Keratinocyte (primary cell): ENCODE data around the gene PEMT. TPM values are rescaled to one million over a fixed set of nuclear protein-coding genes. Genes with fewer than 3 reads are reported as not detected.

Experiments used
- DNase-seq: peaks from one replicate; pipeline ENCODE4 v3.0.0-alpha.2; 2011; ENCODE audit warnings: low read depth, missing footprints, low spot score
- FAIRE-seq: peaks from 2 replicates; lab custom pipeline; 2011; peaks lifted over from hg19 to GRCh38; lab: Jason Lieb, UNC
- H2AFZ ChIP-seq: 2 replicates; pipeline ENCODE4 v1.6.0; 2012; ENCODE audit warnings: low read length, control low read depth, inconsistent platforms; ENCODE audit not compliant: control insufficient read depth
- H3K27ac ChIP-seq: 2 replicates; pipeline ENCODE4 v1.5.1; 2011; ENCODE audit warnings: low read length; ENCODE audit not compliant: control insufficient read depth, insufficient read depth
- H3K27me3 ChIP-seq: 3 replicates; pipeline ENCODE4 v1.6.0; 2011; ENCODE audit warnings: low read length; ENCODE audit not compliant: control insufficient read depth, insufficient read depth; ENCODE audit errors: extremely low read depth
- H3K36me3 ChIP-seq, 2 experiments: 2 replicates in 1 of 2; 3 replicates in 1 of 2; pipeline ENCODE4 v1.5.1; 2011; ENCODE audit warnings: low read length in 2 of 2, mild to moderate bottlenecking in 1 of 2; ENCODE audit not compliant: control insufficient read depth in 2 of 2, insufficient read depth in 2 of 2; ENCODE audit errors: extremely low read depth in 1 of 2
- H3K4me1 ChIP-seq: 3 replicates; pipeline ENCODE4 v1.5.1; 2011; ENCODE audit warnings: low read length; ENCODE audit not compliant: control insufficient read depth, insufficient read depth; ENCODE audit errors: extremely low read depth
- H3K4me2 ChIP-seq: 3 replicates; pipeline ENCODE4 v1.6.0; 2011; ENCODE audit warnings: low read depth, low read length; ENCODE audit not compliant: control insufficient read depth, insufficient read depth; ENCODE audit errors: extremely low read depth
- H3K4me3 ChIP-seq, 3 experiments: fragments of 200-600 bp in 1 of 3; sonication (generic) in 1 of 3; 2 replicates in 2 of 3; 3 replicates in 1 of 3; pipeline ENCODE4 v1.5.1; 2011 to 2016; ENCODE audit warnings: low read length in 3 of 3, mild to moderate bottlenecking in 3 of 3, control low read depth in 2 of 3, inconsistent platforms in 1 of 3, low read depth in 1 of 3, mixed read lengths in 1 of 3, mixed run types in 1 of 3, moderate library complexity in 1 of 3; ENCODE audit not compliant: control insufficient read depth in 2 of 3, insufficient read depth in 2 of 3; ENCODE audit errors: extremely low read depth in 1 of 3
- H3K79me2 ChIP-seq: 2 replicates; pipeline ENCODE4 v1.6.0; 2012; ENCODE audit warnings: low read length; ENCODE audit not compliant: control insufficient read depth, insufficient read depth
- H3K9ac ChIP-seq: 3 replicates; pipeline ENCODE4 v1.6.0; 2011; ENCODE audit warnings: low read length; ENCODE audit not compliant: control insufficient read depth, insufficient read depth; ENCODE audit errors: extremely low read depth
- H3K9me1 ChIP-seq: 3 replicates; pipeline ENCODE4 v1.6.0; 2011; ENCODE audit warnings: low read length; ENCODE audit not compliant: control insufficient read depth, insufficient read depth; ENCODE audit errors: extremely low read depth
- H3K9me3 ChIP-seq: 2 replicates; pipeline ENCODE4 v1.5.1; 2012; ENCODE audit warnings: low read depth, low read length; ENCODE audit not compliant: control insufficient read depth
- H4K20me1 ChIP-seq: 3 replicates; pipeline ENCODE4 v1.6.0; 2011; ENCODE audit warnings: low read length; ENCODE audit not compliant: control insufficient read depth, insufficient read depth; ENCODE audit errors: extremely low read depth
- CTCF ChIP-seq, 3 experiments: IDR thresholded peaks in 1 of 3; conservative IDR thresholded peaks in 1 of 3; optimal IDR thresholded peaks in 1 of 3; 2 replicates in 2 of 3; 3 replicates in 1 of 3; pipeline versions ENCODE3 to v1.5.1; 2011; ENCODE audit warnings: low read length in 3 of 3, mild to moderate bottlenecking in 3 of 3, moderate library complexity in 2 of 3, control low read depth in 1 of 3, inconsistent platforms in 1 of 3; ENCODE audit not compliant: insufficient read depth in 2 of 3; ENCODE audit errors: extremely low read depth in 1 of 3
- EZH2 ChIP-seq: IDR thresholded peaks from one replicate; pipeline ENCODE4 v1.6.1; 2012; ENCODE audit warnings: inconsistent platforms, mild to moderate bottlenecking, low read length, moderate library complexity
- dilution Hi-C: fragments of 300-500 bp; cut with MboI; formaldehyde crosslinking; loops from one replicate; pipeline ENCODE4 v1.7.0; 2020; ENCODE audit warnings: low sequenced_read_pairs; ENCODE audit not compliant: extremely low pct_ligation_motif_present
- polyA plus RNA-seq, 5 experiments: library from polyadenylated mRNA; depleted of rRNA in 3 of 5; stranded (reverse) in 3 of 5; stranded (forward) in 1 of 5; unstranded in 1 of 5; fragments of >200 nt; gene quantifications; 1 replicate in 1 of 5; 2 replicates in 3 of 5; 3 replicates in 1 of 5; pipeline versions ENCODE4 v1.2.1 to v1.2.3, GENCODE V29; 2011 to 2012; ENCODE audit warnings: missing spikeins in 2 of 5, low read depth in 1 of 5, low replicate concordance in 1 of 5

PEMT gene
- polyA plus RNA-seq, 1 donor (not counting 4 experiments of a cell fraction or from before 2014, with no cell fraction given), result 17.7 TPM

- H2AFZ ChIP-seq, result no peak overlapping the region
- TF ChIP-seq CTCF (optimal IDR thresholded peaks at IDR 0.05 in 1 of 3, IDR thresholded peaks at IDR 0.05 in 1 of 3, conservative IDR thresholded peaks at IDR 0.05 in 1 of 3; ENCODE audit: extremely low read depth in 1 of 3, insufficient read depth in 2 of 3, low read length in 3 of 3), result no peak
- TF ChIP-seq EZH2, result no peak
- FAIRE-seq, result no peak
Observed at GRCh38 chr17:17469358-17469757, 122.2 kb downstream of the PEMT start.

GRCh38 chr17:17468217-17469010 lies 123.1 kb downstream of the PEMT start:
- dilution Hi-C loops, result no loop called here
- Histone ChIP-seq H3K79me2 (no peaks in the 10 kb centered on the region), H3K9me1 (no peaks in the 10 kb centered on the region), H2AFZ (no peak overlapping the region), H3K36me3 (no peaks in the 10 kb centered on the region), H3K4me3 (no peak overlapping the region), H3K9ac (no peak overlapping the region), H3K27me3 (peaks cover 40% of the 10 kb centered on the region), H3K27ac (no peak overlapping the region), H3K4me2 (no peak overlapping the region), H3K9me3 (no peaks in the 10 kb centered on the region), H3K4me1 (no peaks in the 10 kb centered on the region), H4K20me1 (no peaks in the 10 kb centered on the region)
- TF ChIP-seq EZH2, result no peak
- no peak for TF ChIP-seq CTCF (optimal IDR thresholded peaks at IDR 0.05 in 1 of 3, IDR thresholded peaks at IDR 0.05 in 1 of 3, conservative IDR thresholded peaks at IDR 0.05 in 1 of 3; ENCODE audit: extremely low read depth in 1 of 3, insufficient read depth in 2 of 3, low read length in 3 of 3)
- FAIRE-seq (no peak), DNase-seq (no peak)

More at GRCh38 chr17:17469358-17469757, 122.2 kb downstream of the PEMT start:
- no peak overlapping the region for H3K4me2 ChIP-seq
- peaks cover 34% of the 10 kb centered on the region for H3K27me3 ChIP-seq
- dilution Hi-C loops, result no loop called here
- no peaks in the 10 kb centered on the region for H3K36me3 ChIP-seq
- no peak overlapping the region for H3K27ac ChIP-seq
- DNase-seq, result no peak
- no peaks in the 10 kb centered on the region for H3K9me3 ChIP-seq
- no peaks in the 10 kb centered on the region for H3K9me1 ChIP-seq
- no peaks in the 10 kb centered on the region for H3K79me2 ChIP-seq
- H3K4me1 ChIP-seq, result no peaks in the 10 kb centered on the region
- no peak overlapping the region for H3K4me3 ChIP-seq
- no peaks in the 10 kb centered on the region for H4K20me1 ChIP-seq
- H3K9ac ChIP-seq, result no peak overlapping the region
